WTC11 (cell line): ENCODE measurements around the gene RABL2A. TPM values are rescaled to one million over a fixed set of nuclear protein-coding genes. Genes with fewer than 3 reads are reported as not detected.
"Not testable (repeated sequence)": the region's sequence is repeated elsewhere in the genome, so short reads cannot be mapped to it uniquely, and the experiment has no call there.

ENCODE experiments used
- ATAC-seq: fragments of 200-7000 bp; cut with Tn5 transposase; 2 replicates; pipeline ENCODE4 v1.10.0; 2021; ENCODE audit warnings: mild to moderate bottlenecking, moderate library complexity
- CTCF ChIA-PET: fragments of 300-600 bp; sonication (Branson Sonifier 250); formaldehyde crosslinking; loops from one replicate; lab custom pipeline; 2021; ENCODE audit warnings: antibody characterized with exemption; lab: Charles Lee
- POLR2A ChIA-PET: fragments of 350-600 bp; sonication (Branson Sonifier 250); formaldehyde crosslinking; loops from one replicate; lab custom pipeline; 2021; ENCODE audit warnings: antibody characterized with exemption; lab: Charles Lee
- DNase-seq: peaks from one replicate; pipeline ENCODE4 v3.0.0; 2021; ENCODE audit warnings: low spot score
- H3K27ac Mint-ChIP-seq: 2 replicates; pipeline ENCODE4 v1.8.0; 2021; ENCODE audit warnings: mixed read lengths
- H3K27me3 Mint-ChIP-seq: 2 replicates; pipeline ENCODE4 v1.8.0; 2021; ENCODE audit warnings: low read depth, mild to moderate bottlenecking, moderate library complexity, mixed read lengths
- H3K36me3 Mint-ChIP-seq: 2 replicates; pipeline ENCODE4 v1.8.0; 2021; ENCODE audit warnings: mixed read lengths
- H3K4me1 Mint-ChIP-seq: 2 replicates; pipeline ENCODE4 v1.8.0; 2022; ENCODE audit warnings: mixed read lengths
- H3K4me3 Mint-ChIP-seq: 2 replicates; pipeline ENCODE4 v1.8.0; 2021; ENCODE audit warnings: mild to moderate bottlenecking, moderate library complexity, mixed read lengths
- H3K9me3 Mint-ChIP-seq: 2 replicates; pipeline ENCODE4 v1.8.0; 2021; ENCODE audit warnings: mixed read lengths
- GABPB1 ChIP-seq: sonication (generic); formaldehyde crosslinking; IDR thresholded peaks from 2 replicates; pipeline ENCODE4 v1.8.1; 2023; ENCODE audit warnings: mild to moderate bottlenecking, missing genetic modification reagents
- total RNA-seq: library from RNA; stranded (reverse); gene quantifications from 3 replicates; pipeline ENCODE4 v1.2.3, GENCODE V29; 2021

Gene RABL2A
- total RNA-seq, 1 experiment from 2014 or later = 11.0 TPM

DNA sequence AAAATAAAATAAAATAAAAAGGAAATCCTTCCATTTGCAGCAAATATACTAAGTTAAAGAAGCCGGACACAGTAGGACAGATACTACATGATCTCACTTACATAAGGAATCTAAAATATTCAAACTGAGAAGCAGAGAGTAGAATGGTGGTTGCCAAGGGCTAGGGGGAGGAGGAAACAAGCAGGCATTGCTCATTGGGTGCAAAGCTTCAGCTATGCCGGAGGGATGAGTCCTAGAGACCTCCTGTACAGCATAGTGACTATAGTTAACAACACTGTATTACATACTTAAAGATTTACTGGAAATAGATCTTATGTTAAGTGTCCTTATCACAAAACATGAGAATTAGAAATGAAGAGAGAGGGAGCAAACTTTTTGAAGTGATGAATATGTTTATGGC is 19.2 kb downstream of the RABL2A start:
- H3K27me3 Mint-ChIP-seq = peaks cover 75% of the 10 kb centered on the region
- CTCF ChIA-PET, POLR2A ChIA-PET, H3K4me3 Mint-ChIP-seq, H3K4me1 Mint-ChIP-seq, H3K9me3 Mint-ChIP-seq, H3K27ac Mint-ChIP-seq, ATAC-seq, DNase-seq, H3K36me3 Mint-ChIP-seq: not testable (repeated sequence)

DNA sequence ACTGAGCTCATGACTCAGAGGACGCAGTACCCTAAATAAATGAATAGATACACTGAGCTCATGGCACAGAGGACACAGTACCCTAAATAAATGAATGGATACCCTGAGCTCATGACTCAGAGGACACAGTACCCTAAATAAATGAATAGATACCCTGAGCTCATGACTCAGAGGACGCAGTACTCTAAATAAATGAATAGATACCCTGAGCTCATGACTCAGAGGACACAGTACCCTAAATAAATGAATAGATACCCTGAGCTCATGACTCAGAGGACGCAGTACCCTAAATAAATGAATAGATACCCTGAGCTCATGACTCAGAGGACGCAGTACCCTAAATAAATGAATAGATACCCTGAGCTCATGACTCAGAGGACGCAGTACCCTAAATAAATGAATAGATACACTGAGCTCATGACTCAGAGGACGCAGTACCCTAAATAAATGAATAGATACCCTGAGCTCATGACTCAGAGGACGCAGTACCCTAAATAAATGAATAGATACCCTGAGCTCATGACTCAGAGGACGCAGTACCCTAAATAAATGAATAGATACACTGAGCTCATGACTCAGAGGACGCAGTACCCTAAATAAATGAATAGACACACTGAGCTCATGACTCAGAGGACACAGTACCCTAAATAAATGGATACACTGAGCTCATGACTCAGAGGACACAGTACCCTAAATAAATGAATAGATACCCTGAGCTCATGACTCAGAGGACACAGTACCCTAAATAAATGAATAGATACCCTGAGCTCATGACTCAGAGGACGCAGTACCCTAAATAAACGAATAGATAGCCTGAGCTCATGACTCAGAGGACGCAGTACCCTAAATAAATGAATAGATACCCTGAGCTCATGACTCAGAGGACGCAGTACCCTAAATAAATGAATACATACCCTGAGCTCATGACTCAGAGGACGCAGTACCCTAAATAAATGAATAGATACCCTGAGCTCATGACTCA is 24.1 kb downstream of the RABL2A start:
- H3K4me1 Mint-ChIP-seq, H3K36me3 Mint-ChIP-seq, H3K9me3 Mint-ChIP-seq, DNase-seq, ATAC-seq, H3K4me3 Mint-ChIP-seq, H3K27ac Mint-ChIP-seq, CTCF ChIA-PET, POLR2A ChIA-PET: not testable (repeated sequence)
- peaks cover 69% of the 10 kb centered on the region for H3K27me3 Mint-ChIP-seq

DNA sequence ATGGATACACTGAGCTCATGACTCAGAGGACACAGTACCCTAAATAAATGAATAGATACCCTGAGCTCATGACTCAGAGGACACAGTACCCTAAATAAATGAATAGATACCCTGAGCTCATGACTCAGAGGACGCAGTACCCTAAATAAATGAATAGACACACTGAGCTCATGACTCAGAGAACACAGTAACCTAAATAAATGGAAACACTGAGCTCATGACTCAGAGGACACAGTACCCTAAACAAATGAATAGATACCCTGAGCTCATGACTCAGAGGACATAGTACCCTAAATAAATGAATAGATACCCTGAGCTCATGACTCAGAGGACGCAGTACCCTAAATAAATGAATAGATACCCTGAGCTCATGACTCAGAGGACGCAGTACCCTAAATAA is 25.5 kb downstream of the RABL2A start:
- POLR2A ChIA-PET, CTCF ChIA-PET, ATAC-seq, H3K36me3 Mint-ChIP-seq, H3K4me3 Mint-ChIP-seq, H3K27ac Mint-ChIP-seq, DNase-seq, H3K9me3 Mint-ChIP-seq: not testable (repeated sequence)
- Mint-ChIP-seq H3K27me3 (peaks cover 72% of the 10 kb centered on the region), H3K4me1 (peaks cover 11% of the 10 kb centered on the region)

DNA sequence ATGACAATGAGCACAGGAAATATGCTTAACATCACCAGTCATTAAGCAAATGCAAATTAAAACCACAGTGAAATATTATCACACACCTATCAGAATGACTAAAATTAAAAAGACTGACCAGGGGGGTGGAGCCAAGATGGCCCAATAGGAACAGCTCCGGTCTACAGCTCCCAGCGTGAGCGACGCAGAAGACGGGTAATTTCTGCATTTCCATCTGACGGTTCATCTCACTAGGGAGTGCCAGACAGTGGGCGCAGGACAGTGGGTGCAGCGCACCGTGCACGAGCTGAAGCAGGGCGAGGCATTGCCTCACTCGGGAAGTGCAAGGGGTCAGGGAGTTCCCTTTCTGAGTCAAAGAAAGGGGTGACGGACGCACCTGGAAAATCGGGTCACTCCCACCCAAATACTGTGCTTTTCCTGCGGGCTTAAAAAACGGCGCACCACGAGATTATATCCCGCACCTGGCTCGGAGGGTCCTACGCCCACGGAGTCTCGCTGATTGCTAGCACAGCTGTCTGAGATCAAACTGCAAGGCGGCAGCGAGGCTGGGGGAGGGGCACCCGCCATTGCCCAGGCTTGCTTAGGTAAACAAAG is 29.1 kb downstream of the RABL2A start:
- H3K36me3 Mint-ChIP-seq, DNase-seq, ATAC-seq, H3K27ac Mint-ChIP-seq, H3K9me3 Mint-ChIP-seq, POLR2A ChIA-PET: not testable (repeated sequence)
- CTCF ChIA-PET = interaction anchor here (1.0 kb wide), 1 partner anchor 44 kb away, joined by 3 read pairs; no protein-coding TSS in a partner anchor
- Mint-ChIP-seq H3K4me3 (peak overlapping the region; percentile 84), H3K27me3 (peaks cover 77% of the 10 kb centered on the region), H3K4me1 (peaks cover 11% of the 10 kb centered on the region)
- TF ChIP-seq GABPB1 (CRISPR knock-in tag) = peak; percentile 46; the same call in 1 of the 2 replicates

DNA sequence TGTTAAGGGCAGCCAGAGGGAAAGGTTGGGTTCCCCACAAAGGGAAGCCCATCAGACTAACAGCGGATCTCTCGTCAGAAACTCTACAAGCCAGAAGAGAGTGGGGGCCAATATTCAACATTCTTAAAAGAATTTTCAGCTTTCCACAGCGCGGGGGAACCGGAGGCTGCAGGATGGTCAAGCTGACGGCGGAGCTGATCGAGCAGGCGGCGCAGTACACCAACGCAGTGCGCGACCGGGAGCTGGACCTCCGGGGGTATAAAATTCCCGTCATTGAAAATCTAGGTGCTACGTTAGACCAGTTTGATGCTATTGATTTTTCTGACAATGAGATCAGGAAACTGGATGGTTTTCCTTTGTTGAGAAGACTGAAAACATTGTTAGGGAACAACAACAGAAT is 30.7 kb downstream of the RABL2A start:
- CTCF ChIA-PET, H3K27ac Mint-ChIP-seq, H3K9me3 Mint-ChIP-seq, H3K4me3 Mint-ChIP-seq, ATAC-seq, DNase-seq, POLR2A ChIA-PET, H3K36me3 Mint-ChIP-seq: not testable (repeated sequence)
- Mint-ChIP-seq H3K27me3 (peaks cover 93% of the 10 kb centered on the region), H3K4me1 (peaks cover 11% of the 10 kb centered on the region)

DNA sequence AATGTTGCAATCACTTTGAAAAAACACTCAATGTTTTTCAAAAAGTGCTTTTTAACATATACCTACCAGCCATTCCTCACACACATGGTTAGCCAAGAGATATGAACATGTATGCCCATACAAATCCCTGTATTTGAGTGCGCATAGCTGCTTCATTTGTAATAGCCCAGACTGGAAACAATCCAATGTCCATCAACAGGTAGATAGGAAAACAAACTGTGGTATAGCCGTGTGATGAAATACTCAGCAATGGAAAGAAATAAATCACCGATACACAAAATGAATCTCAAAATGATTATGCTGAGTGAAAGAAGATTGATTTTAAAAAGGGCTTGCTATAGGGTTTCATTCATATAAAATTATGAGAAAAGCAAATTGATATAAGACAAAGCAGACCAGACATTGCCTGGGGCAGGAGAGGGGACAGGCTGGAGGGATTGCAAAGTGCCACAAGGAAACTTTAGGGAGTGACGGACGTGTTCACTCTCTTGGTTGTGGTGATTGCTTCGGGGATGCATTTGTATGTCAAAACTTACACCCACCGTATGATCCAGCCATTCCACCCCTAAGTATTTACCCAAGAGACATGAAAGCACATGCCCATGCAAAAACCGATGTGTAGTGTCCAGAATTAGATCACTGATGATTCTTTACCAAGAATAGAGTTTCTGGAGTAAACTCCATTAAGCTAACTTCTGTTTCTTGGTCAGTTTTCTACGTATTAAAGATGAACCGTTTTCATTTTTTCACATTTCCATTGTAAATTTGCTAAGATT is 36.4 kb downstream of the RABL2A start:
- H3K4me3 Mint-ChIP-seq, H3K9me3 Mint-ChIP-seq, H3K27ac Mint-ChIP-seq, ATAC-seq, DNase-seq, H3K36me3 Mint-ChIP-seq, CTCF ChIA-PET, POLR2A ChIA-PET, H3K4me1 Mint-ChIP-seq: not testable (repeated sequence)
- peaks cover 92% of the 10 kb centered on the region for H3K27me3 Mint-ChIP-seq

DNA sequence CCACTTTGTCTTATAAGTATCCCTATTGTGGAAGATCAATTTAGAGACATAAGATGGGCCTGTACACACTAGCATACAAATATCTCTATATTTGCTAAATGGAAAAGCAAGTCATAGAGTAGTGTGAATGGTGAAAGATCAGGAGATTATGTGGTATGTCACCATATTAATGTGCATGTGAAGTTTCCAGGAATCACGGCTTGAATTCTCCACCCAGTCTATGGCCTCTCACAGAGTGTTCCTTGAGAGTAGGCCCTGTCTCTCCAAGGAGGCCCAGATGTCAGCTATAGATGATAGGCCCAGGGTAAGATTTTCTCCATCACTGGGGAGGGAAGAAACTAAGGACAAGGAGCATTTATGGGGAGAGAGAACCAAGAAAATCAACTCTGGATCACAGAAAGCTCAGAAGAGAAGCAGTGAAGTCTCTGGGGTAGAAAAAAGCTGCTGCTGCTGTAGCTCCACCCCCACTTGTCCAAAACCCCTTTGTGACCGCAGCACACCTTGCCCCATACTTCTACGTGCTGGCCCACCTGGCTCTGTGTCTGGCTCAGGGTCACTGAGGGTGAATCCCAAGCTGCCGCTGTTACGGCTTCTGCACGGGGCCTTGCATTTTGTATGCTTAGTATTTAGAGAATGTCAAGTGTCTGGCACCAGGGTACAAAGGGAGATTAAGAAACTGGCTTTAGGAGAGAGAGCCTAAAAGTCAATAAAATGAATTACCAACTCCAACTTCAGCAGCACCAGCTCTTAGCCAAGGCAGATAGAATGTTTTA is 37.9 kb downstream of the RABL2A start:
- CTCF ChIA-PET, DNase-seq, H3K4me1 Mint-ChIP-seq, H3K4me3 Mint-ChIP-seq, ATAC-seq, H3K36me3 Mint-ChIP-seq, H3K9me3 Mint-ChIP-seq, H3K27ac Mint-ChIP-seq: not testable (repeated sequence)
- peaks cover 92% of the 10 kb centered on the region for H3K27me3 Mint-ChIP-seq
- POLR2A ChIA-PET = interaction anchor here (0.6 kb wide), 1 partner anchor 11 kb away, joined by 3 read pairs; no protein-coding TSS in a partner anchor

DNA sequence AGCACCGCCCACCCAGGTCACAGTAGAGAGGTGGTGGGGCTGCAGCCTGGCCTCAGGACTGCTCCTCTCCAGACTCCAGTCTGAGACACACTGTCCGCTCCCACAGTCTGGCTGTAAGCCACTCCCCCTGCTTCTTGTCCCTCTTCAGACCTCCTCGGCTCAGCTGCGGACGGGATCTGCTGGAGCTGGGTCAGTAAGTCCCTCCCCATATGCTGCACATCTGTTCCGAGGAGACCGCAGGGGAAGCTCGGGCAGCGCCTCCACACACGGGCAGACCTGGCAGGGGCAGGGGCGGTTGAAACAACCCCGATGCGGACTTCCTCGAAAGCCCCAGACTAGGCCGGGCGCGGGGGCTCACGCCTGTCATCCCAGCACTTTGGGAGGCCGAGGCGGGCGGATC is 41.9 kb downstream of the RABL2A start:
- POLR2A ChIA-PET, CTCF ChIA-PET: not testable (repeated sequence)
- peaks cover 13% of the 10 kb centered on the region for H3K4me1 Mint-ChIP-seq

More for the DNA sequence above, 41.9 kb downstream of the RABL2A start:
- not testable (repeated sequence) for H3K27ac Mint-ChIP-seq, H3K9me3 Mint-ChIP-seq, DNase-seq, ATAC-seq, H3K4me3 Mint-ChIP-seq, H3K36me3 Mint-ChIP-seq
- H3K27me3 Mint-ChIP-seq = peaks cover 92% of the 10 kb centered on the region
